ENCODE results near the gene LPIN3. TPM values are rescaled to one million over a fixed set of nuclear protein-coding genes. Genes with fewer than 3 reads are reported as not detected.

LPIN3 gene
- total and polyA plus RNA-seq, 2 of the 8 experiments (the other 6 are each of a cell fraction or from before 2014, with no cell fraction given): 3.7 to 3.9 TPM

DNA sequence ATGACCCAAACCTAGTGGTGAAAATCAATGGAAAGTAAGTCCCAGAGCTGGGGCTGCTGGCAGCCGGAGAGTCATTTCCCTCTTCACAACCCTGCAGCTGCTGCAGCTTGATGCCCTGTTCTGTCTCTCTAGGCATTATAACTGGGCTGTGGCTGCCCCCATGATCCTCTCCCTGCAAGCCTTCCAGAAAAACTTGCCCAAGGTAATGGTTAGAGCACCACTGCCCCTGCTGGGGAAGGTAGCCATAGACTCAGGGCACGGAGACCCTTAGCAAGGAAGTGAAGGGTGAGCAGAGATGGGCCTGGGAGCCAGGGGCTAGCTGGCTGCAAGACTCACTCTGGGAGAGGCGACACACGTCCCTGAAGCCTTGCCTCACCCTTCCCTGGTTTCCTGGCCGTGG lies 12.0 kb downstream of the LPIN3 start:
- WGBS, 2 experiments (ENCODE audit: extremely low coverage in 1 of 2, insufficient coverage in 1 of 2, insufficient read length in 1 of 2, insufficient replicate concordance in 2 of 2, low coverage in 1 of 2, low lambda C conversion rate in 2 of 2, missing lambda C conversion rate in 1 of 2): 78% methylated on average over 5 of the region's 5 CpGs; no CpG with 5 or more reads in 1 of the 2 experiments
- Histone ChIP-seq H3K4me1 (replicated peaks in 1 of 4; ENCODE audit: control insufficient read depth in 3 of 4, insufficient read depth in 4 of 4, low read length in 3 of 4) (no peaks in the 10 kb centered on the region), H2BK20ac (ENCODE audit: low read length) (no peak overlapping the region), H3K27ac (ENCODE audit: low read depth, low read length) (no peak overlapping the region), H3K56ac (replicated peaks; ENCODE audit: insufficient read length, low read depth, low read length) (no peak overlapping the region), H3K18ac (ENCODE audit: extremely low read depth, low read length) (no peak overlapping the region), H2BK12ac (ENCODE audit: low read depth, low read length) (no peak overlapping the region), H4K8ac (ENCODE audit: extremely low read depth, insufficient read depth, low read length) (no peak overlapping the region), H2AK5ac (ENCODE audit: low read depth, low read length) (no peak overlapping the region), H3K79me1 (ENCODE audit: low read depth, low read length) (no peaks in the 10 kb centered on the region), H3K4me3 (ENCODE audit: extremely low read depth in 1 of 4, insufficient read depth in 2 of 4, low read depth in 3 of 4, low read length in 4 of 4) (no peak overlapping the region), H3K79me2 (ENCODE audit: control insufficient read depth in 1 of 2, insufficient read depth in 2 of 2, low read length in 2 of 2) (no peaks in the 10 kb centered on the region), H3K23me2 (ENCODE audit: low read depth, low read length) (no peaks in the 10 kb centered on the region; the same call in 1 of the 2 replicates), H4K5ac (ENCODE audit: insufficient read length, low read depth, low read length) (no peak overlapping the region), H3K14ac (ENCODE audit: insufficient read length) (no peak overlapping the region), H3K27me3 (replicated peaks in 1 of 4; ENCODE audit: control insufficient read depth in 3 of 4, extremely low read depth in 1 of 4, insufficient read depth in 3 of 4, low read length in 3 of 4) (no peaks in the 10 kb centered on the region), H3K4ac (replicated peaks; ENCODE audit: insufficient read length, low read depth, low read length) (no peak overlapping the region), H2BK15ac (ENCODE audit: low read length) (no peak overlapping the region), H3K4me2 (ENCODE audit: insufficient read depth in 1 of 2, low read depth in 2 of 2, low read length in 2 of 2) (no peak overlapping the region), H4K20me1 (replicated peaks in 1 of 2; ENCODE audit: control insufficient read depth in 1 of 2, insufficient read depth in 2 of 2, low read length in 2 of 2) (peaks cover 0 to 1% of the 10 kb centered on the region in 2 experiments), H3K9ac (replicated peaks in 1 of 4; ENCODE audit: extremely low read depth in 1 of 4, low read depth in 3 of 4, low read length in 3 of 4) (no peak overlapping the region), H3K23ac (ENCODE audit: insufficient read length) (no peak overlapping the region), H2BK120ac (replicated peaks; ENCODE audit: low read depth, low read length) (no peak overlapping the region), H4K91ac (replicated peaks; ENCODE audit: insufficient read length, low read length) (no peak overlapping the region), H2AFZ (ENCODE audit: low read length) (no peak overlapping the region), H3K36me3 (ENCODE audit: control insufficient read depth in 2 of 4, insufficient read depth in 4 of 4, low read length in 3 of 4) (no peaks in the 10 kb centered on the region), H3K9me3 (ENCODE audit: insufficient read depth in 2 of 2, low read depth in 1 of 2, low read length in 1 of 2) (no peaks in the 10 kb centered on the region), H2BK5ac (ENCODE audit: low read depth, low read length) (no peak overlapping the region)
- DNase-seq (ENCODE audit: low read depth in 1 of 2, low spot score in 2 of 2) (no peak), FAIRE-seq (no peak)
- ChIA-PET CTCF (ENCODE audit: partially characterized antibody) (interaction anchor here (0.7 to 2.3 kb wide), 16 partner anchors 9 to 180 kb away, joined by 3 to 14 read pairs (median 4); partner anchors contain the start of gene LPIN3), POLR2A (ENCODE audit: partially characterized antibody) (no interaction called here)
- TF ChIP-seq, protein P1, sequence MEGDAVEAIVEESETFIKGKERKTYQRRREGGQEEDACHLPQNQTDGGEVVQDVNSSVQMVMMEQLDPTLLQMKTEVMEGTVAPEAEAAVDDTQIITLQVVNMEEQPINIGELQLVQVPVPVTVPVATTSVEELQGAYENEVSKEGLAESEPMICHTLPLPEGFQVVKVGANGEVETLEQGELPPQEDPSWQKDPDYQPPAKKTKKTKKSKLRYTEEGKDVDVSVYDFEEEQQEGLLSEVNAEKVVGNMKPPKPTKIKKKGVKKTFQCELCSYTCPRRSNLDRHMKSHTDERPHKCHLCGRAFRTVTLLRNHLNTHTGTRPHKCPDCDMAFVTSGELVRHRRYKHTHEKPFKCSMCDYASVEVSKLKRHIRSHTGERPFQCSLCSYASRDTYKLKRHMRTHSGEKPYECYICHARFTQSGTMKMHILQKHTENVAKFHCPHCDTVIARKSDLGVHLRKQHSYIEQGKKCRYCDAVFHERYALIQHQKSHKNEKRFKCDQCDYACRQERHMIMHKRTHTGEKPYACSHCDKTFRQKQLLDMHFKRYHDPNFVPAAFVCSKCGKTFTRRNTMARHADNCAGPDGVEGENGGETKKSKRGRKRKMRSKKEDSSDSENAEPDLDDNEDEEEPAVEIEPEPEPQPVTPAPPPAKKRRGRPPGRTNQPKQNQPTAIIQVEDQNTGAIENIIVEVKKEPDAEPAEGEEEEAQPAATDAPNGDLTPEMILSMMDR (IDR thresholded peaks at IDR 0.05; ENCODE audit: control extremely low read depth in 1 of 3, insufficient read depth in 1 of 3, low read depth in 1 of 3, low read length in 3 of 3): peak in 2 of 3 experiments; percentile 34 to 38; a peak in 2 of 4 replicates
- TF ChIP-seq RAD21 (IDR thresholded peaks at IDR 0.05 in 1 of 2, conservative IDR thresholded peaks at IDR 0.05 in 1 of 2; ENCODE audit: low read depth in 2 of 2, low read length in 2 of 2) (peak; percentile 43 to 44), SIRT6 (IDR thresholded peaks at IDR 0.05; ENCODE audit: low read length) (no peak)

Data from H1 (cell line).